ENCODE results near the gene PDPK1. TPM values are rescaled to one million over a fixed set of nuclear protein-coding genes. Genes with fewer than 3 reads are reported as not detected.

Gene PDPK1
- total RNA-seq, 4 donors from 2014 or later = 39.6 to 96.9 (median 69.5) TPM

GRCh38 chr16:2514333-2515179 is 23.3 kb upstream of the PDPK1 start:
- no peak for DNase-seq
- no peaks in the 10 kb centered on the region for H3K9me3 ChIP-seq
- peak overlapping the region; percentile 85 to 99 (median 88) for H3K4me3 ChIP-seq
- WGBS, 2 donors (ENCODE audit: low coverage in 1 of 2) = 1% methylated on average over 14 of the region's 63 CpGs; no CpG with 5 or more reads in 1 of the 2 donors
- H3K4me1 ChIP-seq = peaks cover 41 to 62% (median 52%) of the 10 kb centered on the region in 4 donors
- H3K27me3 ChIP-seq = no peaks in the 10 kb centered on the region
- peak in 1 of 3 donors; percentile 17 for TF ChIP-seq POLR2AphosphoS5 (IDR thresholded peaks at IDR 0.05)
- TF ChIP-seq EP300 (IDR thresholded peaks at IDR 0.05; ENCODE audit: low read depth) = no peak
- no peak for TF ChIP-seq POLR2A (IDR thresholded peaks at IDR 0.05)
- TF ChIP-seq, protein P1, sequence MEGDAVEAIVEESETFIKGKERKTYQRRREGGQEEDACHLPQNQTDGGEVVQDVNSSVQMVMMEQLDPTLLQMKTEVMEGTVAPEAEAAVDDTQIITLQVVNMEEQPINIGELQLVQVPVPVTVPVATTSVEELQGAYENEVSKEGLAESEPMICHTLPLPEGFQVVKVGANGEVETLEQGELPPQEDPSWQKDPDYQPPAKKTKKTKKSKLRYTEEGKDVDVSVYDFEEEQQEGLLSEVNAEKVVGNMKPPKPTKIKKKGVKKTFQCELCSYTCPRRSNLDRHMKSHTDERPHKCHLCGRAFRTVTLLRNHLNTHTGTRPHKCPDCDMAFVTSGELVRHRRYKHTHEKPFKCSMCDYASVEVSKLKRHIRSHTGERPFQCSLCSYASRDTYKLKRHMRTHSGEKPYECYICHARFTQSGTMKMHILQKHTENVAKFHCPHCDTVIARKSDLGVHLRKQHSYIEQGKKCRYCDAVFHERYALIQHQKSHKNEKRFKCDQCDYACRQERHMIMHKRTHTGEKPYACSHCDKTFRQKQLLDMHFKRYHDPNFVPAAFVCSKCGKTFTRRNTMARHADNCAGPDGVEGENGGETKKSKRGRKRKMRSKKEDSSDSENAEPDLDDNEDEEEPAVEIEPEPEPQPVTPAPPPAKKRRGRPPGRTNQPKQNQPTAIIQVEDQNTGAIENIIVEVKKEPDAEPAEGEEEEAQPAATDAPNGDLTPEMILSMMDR (IDR thresholded peaks at IDR 0.05) = no peak
- in situ Hi-C loops (cut with MboI; ENCODE audit: low pct_ligation_motif_present in 1 of 4, low pct_unique_long_range_greater_than_20kb in 1 of 4, low sequenced_read_pairs in 3 of 4) (no loop called here), intact Hi-C loops (cut with DNase I; ENCODE audit: low total_unique reads) (no loop called here)
- H3K36me3 ChIP-seq = no peaks in the 10 kb centered on the region
- H3K27ac ChIP-seq = peak overlapping the region; percentile 96 to 99 (median 98)

GRCh38 chr16:2515180-2515851 is 22.5 kb upstream of the PDPK1 start:
- TF ChIP-seq, protein P1 (IDR thresholded peaks at IDR 0.05) = no peak
- peak; percentile 3 for TF ChIP-seq POLR2A (IDR thresholded peaks at IDR 0.05)
- TF ChIP-seq EP300 (IDR thresholded peaks at IDR 0.05; ENCODE audit: low read depth) = no peak
- TF ChIP-seq POLR2AphosphoS5 (IDR thresholded peaks at IDR 0.05) = peak in 1 of 3 donors; percentile 25
- H3K4me1 ChIP-seq = peaks cover 44 to 66% (median 57%) of the 10 kb centered on the region in 4 donors
- DNase-seq = no peak

GRCh38 chr16:2516391-2517240 is 21.2 kb upstream of the PDPK1 start:
- 53 to 61% methylated on average over 5 to 11 of the region's 11 CpGs for WGBS, 2 donors (ENCODE audit: low coverage in 1 of 2)
- Histone ChIP-seq H3K27ac (peak overlapping the region; percentile 96 to 99 (median 98)), H3K9me3 (no peaks in the 10 kb centered on the region), H3K36me3 (no peaks in the 10 kb centered on the region), H3K4me3 (peak overlapping the region in 1 of 4 donors; percentile 85), H3K4me1 (peaks cover 51 to 70% (median 65%) of the 10 kb centered on the region in 4 donors), H3K27me3 (no peaks in the 10 kb centered on the region)
- in situ Hi-C loops (cut with MboI; ENCODE audit: low pct_ligation_motif_present in 1 of 4, low pct_unique_long_range_greater_than_20kb in 1 of 4, low sequenced_read_pairs in 3 of 4) = no loop called here
- intact Hi-C loops (cut with DNase I; ENCODE audit: low total_unique reads) = no loop called here
- DNase-seq = no peak
- TF ChIP-seq, protein P1 (IDR thresholded peaks at IDR 0.05) = peak in 1 of 5 experiments; percentile 15
- no peak for TF ChIP-seq POLR2AphosphoS5 (IDR thresholded peaks at IDR 0.05)

More at GRCh38 chr16:2515180-2515851, 22.5 kb upstream of the PDPK1 start:
- Histone ChIP-seq H3K27me3 (no peaks in the 10 kb centered on the region), H3K36me3 (no peaks in the 10 kb centered on the region), H3K9me3 (no peaks in the 10 kb centered on the region), H3K4me3 (peak overlapping the region; percentile 85 to 99 (median 88)), H3K27ac (peak overlapping the region; percentile 96 to 99 (median 98))
- in situ Hi-C loops (cut with MboI; ENCODE audit: low pct_ligation_motif_present in 1 of 4, low pct_unique_long_range_greater_than_20kb in 1 of 4, low sequenced_read_pairs in 3 of 4) (no loop called here), intact Hi-C loops (cut with DNase I; ENCODE audit: low total_unique reads) (no loop called here)
- WGBS, 2 donors (ENCODE audit: low coverage in 1 of 2) = 16 to 50% methylated on average over 3 to 14 of the region's 14 CpGs
